GM04503 (cell line): ENCODE results near the gene PLEKHO2.

Experiments used
- DNase-seq: peaks from one replicate; pipeline ENCODE4 v3.0.0-alpha.2; 2012; ENCODE audit warnings: low read depth

Gene PLEKHO2

DNA sequence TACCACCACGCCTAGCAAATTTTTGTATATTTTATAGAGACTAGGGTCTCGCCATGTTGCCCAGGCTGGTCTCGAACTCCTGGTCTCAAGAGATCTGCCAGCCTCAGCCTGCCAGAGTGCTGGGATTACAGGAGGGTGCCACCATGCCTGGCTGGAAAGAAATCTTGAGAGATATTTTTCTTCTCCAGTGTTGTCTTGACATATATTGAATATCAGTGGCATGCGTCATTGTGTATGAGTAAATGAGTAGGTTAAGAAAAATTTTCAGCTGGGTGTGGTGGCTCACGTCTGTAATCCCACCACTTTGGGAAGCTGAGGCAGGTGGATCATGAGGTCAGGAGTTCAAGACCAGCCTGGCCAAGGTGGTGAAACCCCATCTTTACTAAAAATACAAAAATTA, 12.7 kb upstream of the PLEKHO2 start:
- no peak for DNase-seq

DNA sequence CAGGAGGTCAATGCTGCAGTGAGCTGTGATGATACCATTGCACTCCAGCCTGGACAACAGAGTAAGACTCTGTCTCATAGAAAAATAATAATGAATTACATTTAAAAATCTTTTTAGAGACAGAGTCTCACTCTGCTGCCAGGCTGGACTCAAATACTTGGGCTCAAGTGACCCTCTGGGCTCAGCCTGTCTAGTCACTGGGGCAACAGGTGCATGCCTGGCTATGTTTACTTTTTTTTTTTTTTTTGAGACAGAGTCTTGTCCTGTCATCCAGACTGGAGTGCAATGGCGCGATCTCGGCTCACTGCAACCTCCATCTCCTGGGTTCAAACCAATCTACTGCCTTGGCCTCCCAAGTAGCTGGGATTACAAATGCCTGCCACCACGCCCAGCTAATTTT, 8.0 kb upstream of the PLEKHO2 start:
- no peak for DNase-seq

DNA sequence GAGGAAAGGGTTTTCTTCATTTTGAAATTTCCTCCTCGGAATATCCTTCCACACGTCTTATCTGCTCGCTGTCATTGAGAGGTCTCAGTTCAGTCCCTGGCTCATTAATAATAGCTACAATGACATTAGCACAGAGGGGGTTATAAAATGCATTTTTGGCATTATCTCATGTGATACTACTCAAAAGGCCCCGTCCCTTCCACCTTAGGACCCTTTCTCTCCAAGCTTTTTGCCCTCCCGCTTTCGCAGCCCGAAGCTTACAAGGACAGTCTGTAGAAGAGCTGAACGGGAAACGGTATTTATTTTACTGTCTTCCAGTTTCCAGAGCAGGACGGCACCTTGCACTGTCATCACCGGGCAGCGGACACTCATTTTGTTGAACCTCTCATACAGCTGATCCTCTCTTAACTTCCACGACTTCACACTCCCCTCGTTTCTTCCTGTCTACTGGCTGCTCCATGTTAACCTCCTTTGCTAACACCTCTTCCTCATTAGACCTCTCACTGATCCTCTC, 5.6 kb upstream of the PLEKHO2 start:
- DNase-seq = no peak

DNA sequence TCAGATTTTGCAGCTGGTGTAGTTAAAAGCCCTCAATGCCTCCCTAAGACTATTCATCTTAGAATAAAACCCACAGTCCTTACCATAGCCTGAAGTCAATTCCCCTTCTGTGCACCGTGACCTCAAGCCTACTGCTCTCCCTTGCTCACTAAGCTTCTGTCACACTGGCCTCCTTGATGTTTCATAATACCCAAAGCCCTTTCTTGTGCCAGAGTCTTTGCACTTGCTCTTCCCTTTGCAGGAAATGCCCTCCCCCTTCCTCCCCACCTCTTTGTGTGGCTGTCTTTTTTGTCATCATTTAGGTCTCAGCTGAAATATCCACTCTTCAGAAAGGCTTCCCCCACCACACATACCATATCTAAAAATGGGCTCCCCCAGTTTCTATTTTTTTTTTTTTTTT, 4.2 kb upstream of the PLEKHO2 start:
- no peak for DNase-seq

DNA sequence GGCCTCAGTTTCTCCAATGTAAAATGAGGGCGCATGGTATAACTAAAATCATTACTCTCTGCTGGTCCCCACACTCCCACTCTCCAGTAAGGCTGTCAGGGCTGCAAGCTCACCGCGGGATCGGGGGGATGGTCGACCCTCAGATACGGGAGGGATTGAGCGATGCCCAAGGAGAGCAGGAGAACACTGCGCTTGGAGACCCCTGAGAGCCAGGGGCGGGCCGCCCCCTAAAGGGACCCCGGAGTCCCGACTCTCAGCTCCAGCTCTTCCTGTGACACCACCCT, 713 bp upstream of the PLEKHO2 start:
- no peak for DNase-seq

DNA sequence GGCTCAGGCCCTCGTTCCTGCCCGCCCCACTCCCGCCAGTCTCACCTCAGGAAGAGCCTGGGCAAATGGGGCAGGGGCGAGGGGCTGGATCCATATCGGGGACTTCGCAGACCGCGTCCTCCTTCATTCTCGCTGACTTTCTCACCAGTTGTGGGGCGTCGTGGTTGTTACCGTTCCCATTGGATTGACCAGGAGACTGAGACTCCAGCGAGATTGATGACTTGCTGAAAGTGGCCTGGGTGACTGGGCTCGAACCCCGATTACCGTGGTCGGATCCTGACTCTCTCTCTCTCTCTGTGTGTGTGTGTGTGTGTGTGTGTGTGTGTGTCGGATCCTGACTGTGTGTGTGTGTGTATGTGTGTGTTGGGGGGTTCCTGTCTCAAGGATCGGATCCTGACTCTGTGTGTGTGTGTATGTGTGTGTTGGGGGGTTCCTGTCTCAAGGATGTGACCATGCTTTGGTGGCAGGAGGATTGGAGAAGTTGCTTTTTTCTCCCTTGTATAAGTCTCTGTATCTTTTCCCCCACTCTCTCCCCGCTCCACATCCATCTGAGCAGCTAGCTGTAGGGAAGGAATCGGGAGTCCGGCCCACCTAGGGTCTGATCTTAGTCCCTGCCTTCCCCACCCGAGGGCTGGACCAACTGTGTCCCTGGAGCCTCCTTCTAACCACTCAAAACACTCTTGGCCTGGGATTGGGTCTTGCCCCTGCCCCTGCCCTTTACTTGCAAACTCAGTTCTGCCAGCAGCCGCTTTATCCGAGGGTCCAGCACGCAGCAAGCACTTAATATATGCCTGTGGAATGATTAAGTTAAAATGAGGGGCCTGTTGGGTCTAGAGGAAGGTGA, 603 bp downstream of the PLEKHO2 start:
- DNase-seq = no peak

DNA sequence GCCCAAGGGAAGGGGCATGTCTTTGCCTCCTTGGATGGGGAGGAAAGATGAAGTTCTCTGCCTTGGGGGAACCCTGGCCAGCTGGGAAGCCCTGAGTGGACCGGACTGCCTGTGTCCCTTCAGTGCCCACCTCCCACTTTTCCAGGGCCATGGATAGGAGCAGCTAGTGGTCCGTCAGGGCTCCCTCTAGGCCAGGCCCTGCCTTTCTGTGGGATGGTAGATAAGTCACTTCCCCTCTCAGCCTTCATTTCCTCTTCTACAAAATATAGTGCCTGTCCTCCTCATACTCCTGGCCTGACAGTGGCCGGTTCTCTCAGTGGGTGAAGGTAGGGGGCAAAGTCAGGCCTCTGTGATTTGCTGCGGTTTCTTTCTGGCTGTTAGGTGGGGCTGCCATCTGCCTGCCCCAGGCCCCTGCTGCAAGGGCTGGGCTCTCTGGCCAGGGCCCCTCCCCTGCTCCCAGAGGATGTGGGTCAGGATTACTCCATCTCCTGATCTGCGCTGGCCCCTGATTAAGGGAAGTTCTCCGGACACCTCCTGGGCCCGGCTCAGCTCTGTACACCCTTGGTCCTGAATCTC, 1.4 kb downstream of the PLEKHO2 start:
- no peak for DNase-seq

DNA sequence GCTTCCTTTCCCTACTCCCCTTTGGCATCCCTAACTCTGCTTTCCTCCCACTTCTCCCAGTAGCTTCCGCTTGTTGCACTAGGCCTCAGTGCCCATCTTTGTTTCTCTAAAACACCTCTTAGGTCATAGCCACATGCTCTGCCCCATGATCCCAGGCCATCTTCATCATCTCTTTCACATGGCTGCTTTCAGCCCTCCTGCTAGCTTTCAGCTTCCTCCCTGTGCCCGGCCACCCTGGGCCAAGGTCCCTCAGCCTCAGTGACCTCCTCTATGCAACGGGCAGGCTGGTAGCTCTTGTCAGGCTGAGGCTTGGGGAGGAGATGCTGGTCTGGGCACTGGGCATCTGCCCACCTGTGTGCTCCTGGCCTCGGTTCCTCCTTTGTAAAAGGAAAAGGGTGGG, 2.3 kb downstream of the PLEKHO2 start:
- DNase-seq = no peak

DNA sequence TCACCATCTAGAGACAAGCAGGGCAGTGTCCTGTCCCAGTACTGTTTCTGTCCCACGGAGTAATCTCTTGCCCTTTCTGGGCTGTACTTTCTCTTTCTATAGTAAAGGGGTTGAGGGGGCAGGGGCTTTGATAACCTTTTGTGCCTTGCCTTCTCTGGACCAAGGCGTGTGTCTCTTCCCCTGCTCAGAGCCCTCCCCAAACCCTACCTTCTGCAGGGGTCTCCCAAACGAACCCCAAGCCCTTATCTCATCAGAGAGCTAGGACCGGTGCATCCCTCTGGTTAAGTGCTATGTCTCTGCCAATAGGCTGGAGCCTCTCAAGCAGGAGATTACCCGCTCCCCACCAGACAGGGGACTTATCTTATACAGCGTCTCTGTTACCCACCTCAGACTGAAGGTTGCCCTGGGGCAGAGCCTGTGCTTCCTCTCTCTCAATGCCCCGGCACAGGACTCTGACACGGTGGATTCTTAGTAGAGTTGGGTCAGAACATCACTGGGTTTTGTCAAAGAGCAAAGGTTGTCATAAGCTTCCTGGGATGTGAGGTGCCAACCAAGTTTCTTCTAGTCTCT, 2.9 kb downstream of the PLEKHO2 start:
- DNase-seq = no peak

DNA sequence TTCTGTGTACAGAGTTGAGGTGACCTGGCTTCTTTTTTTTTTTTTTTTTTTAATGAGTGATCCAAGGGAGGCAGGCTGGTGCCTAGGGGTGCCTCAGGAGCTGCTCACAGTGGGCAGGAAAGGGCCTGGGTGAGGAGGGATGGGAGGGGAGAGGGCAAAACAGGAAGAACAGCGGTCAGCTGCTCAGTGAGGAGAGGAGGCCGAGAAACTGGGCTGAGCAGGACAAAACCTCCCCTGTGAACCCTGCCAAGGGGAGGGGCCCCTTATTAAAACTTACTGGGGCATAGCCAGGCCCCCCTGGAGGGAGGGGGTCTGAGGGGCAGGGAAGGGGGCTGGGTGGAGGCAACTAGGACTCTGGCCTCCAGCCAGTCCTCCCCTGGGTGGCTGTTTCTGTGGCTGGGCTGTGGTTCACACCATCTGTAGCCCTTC, 3.5 kb downstream of the PLEKHO2 start:
- DNase-seq = no peak

DNA sequence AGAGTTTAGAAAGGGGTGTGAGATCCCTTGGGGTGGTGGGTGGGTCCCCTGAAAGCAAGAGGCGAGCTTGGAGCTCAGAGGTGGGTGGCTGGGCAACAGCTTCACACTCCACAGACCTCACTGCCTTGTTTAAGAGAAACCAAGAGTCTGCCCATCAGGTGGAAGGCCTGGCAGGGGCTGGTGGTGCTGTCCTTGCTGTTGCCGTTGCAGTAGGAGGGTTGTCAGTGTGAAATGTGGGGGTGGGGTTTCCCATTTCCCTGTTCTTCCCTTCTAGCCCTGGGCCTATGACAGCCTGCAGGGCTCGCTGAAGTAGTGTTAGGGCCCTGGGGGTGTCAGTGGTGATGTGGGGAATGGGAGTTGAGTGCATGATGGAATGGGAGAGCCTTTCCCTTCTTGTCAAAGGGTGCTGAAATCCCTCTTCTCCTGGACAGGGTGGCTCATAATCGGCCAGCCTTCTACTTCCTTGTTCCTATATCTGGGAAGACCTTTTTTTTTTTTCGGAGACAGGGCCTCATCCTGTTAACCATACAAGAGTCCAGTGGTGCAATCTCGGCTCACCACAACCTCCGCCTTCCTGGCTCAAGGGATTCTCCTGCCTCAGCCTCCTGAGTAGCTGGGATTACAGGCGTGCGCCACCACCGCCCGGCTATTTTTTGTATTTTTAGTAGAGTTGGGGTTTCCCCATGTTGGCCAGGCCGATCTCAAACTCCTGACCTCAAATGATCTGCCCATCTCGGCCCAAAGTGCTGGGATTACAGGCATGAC, 4.3 kb downstream of the PLEKHO2 start:
- DNase-seq = no peak

DNA sequence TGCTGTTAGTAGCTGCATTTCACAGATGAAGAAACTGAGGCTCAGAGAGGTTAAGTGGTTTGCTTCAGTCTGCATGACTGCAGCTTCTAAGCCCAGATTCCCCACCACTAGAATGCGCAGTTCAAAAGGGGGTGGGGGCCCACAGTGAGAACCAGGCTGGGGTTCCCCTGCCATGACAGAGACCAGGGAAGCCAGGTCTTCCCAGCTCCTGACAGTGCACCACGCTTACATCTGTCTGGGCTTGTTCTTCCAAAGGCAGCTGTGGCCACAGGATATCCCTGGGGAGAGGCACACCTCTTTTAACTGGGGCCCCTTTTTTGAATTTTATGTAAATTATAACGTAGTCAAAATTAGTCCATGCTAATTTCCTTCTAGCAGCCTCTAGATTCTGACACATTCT, 5.3 kb downstream of the PLEKHO2 start:
- no peak for DNase-seq

DNA sequence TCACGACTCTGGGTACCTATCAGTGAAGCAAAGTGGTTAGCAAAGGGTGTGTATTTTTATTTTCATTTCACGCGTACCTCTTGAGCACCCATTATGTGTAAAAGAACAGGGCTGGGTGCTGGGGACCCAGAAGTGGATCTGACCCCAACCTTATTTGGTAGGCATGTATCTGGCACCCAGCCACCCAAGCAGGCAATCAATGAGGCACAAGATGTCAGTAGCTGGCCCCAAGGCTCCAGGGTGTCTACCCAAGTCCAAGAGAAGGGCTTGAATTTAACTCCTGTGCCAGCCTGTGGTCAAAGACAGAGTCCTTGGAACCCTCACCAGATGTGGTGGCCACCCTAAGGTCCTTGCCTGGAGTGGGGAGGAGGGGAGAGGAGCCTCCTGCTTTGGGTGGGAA, 5.7 kb downstream of the PLEKHO2 start:
- no peak for DNase-seq

DNA sequence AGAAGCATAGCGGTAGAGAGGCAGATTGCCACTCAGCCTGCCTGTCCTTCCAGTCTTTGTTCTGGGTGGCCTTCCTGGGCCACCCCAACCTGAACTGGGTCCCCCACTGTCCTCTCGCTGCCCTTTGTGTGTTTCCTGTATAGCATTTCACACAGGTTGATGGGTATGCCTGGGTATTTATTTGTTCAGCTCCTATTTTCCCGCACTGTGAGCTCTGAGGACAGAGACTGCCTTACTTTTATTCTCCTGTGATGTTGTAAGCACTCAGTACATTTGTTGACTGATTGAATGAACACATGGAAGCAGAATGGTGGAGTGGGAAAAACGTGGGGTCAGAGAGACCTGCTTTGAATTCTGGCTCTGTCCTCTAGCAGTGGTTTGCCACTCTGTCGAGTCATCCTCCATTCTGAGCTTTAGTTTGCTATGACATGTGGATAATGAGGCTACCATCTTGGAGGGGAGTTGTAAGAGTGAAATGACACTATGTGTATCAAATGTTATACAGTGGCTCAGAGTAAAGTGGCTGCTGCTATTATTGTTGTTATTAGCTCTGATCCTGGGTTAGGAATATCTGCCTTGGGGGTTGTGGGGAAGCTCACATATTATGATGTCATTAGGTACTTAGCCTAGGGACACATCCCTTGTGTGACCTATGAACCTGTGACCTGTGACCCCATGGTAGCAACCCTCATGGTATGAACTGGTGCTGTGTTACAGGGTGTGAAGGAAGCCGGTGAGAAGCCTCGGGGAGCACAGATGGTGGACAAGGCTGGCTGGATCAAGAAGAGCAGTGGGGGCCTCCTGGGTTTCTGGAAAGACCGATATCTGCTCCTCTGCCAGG, 6.4 kb downstream of the PLEKHO2 start:
- no peak for DNase-seq

DNA sequence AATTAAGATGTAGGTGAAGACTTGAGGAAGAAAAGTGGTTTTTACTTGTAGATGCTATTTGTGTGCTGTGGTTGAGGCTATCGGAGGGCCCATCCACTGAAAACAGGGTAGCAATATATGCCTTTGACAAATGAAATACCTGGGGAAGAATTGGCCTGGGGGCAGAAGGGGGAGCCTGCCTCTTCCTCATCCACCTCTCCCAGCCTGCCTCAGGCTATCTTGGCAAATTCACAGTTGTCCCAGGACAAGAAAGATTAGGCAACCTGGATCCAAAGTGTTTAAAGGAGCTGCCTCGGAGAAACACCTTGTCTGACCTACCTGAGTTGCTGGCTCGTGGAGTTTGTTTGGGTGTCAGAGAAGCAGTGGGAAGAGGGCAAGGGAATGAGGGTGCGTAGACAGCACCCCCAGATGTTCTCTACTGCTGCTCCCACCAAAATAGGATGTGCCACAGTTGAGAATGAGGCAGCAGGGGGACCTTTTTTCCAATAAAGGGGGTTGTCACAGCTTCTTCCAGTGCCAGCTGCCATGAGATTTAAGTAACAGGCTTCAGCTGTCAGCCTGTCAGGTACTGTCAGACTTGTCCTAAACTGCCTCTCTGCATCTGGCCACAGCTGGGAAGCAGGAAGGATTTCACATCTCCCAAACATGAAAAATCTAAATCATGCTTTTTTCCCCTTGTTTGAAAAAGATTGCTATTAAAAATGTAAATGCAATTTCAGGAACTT, 9.2 kb downstream of the PLEKHO2 start:
- no peak for DNase-seq

DNA sequence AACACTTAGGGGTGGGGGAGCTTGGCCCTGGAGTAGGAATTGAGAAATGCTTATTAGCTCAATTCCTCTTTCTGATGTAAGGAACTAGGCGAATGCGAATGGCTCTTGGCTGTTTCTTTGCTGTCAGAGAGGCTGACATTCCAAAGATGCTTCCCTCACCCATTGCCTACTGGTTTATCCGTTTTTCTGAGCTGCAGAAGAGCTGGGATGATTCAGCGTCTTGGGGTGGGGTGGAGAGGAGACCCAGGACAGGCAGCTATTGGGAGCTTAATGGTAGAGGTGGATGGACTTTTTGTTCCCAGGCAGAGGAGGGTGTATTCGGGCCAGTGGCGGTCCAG, 9.8 kb downstream of the PLEKHO2 start:
- peak; percentile 90 for DNase-seq

DNA sequence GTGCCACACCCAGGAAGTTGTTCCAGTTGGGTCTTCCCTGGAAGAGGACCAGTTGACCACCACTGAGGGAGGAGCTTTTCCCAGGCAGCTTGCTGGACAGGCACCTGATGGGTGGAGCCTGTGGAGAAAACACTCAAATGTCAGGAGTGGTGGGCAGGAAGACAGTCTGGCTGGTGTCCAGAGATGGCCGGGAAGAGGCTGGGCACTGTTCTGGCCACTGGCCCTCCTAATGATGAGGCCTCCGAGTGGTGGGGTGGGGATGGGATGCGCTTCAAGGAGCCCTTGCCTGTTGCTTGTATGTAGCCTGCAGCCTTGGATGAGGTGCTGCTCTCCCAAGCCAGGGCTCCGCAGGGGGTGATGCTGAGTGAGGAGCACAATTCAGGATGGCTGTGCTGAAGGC, 12.3 kb downstream of the PLEKHO2 start:
- no peak for DNase-seq

DNA sequence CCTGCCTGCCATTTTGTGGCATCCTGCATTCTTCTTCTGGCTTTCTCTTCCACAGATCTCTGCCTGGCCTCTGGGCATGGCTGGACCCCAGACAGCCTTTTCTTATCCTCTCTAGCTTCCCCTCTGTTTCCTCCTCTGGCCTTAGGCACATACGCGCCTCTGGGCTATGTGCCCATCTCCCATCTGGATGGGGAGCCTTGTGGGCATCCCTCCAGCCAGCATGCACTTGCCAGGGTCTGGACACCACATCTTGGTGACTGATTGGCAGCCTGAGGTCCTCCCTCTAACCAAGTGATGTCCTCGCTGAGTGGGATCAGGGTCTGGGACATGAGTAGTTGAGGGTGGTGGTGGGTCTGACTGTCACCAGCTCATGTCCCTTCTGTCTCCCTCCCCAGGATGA, 12.8 kb downstream of the PLEKHO2 start:
- no peak for DNase-seq

DNA sequence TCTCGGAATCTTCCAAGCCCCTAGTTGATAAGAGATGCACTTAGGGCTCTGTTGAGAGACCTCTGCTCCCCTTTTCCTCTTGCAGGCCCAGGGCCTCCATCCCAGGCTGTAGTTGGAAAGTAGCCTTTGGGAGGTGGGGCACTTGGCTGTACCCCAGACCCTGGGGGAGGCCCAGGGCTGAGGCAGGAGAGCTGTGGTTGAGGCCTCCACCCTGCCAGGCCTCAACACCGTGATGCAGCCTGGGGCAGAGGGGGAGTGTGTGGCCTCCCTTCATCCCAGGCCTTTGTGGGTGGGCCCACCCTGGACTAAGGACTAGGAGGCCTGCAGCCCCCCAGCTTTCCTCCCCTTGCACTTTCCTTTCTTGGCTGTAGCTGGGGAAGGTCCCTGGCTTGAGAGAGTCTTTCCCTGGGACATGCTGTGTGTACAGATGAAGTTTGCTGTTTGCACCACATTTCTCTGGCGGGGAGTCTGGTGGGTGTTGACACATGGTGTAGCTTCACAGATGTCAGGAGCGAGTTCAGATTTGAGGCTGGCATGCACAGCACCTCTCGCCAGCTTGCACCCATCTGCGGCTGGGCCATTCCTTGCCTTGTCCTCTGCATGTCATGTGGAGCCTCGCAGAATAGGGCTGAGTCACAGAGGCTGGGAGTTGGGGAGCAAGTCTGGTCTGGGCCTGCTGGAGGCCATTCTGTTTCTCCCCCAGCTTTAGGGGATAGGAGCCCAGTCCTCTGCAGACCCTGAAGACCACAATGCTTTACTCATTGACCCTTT, 13.7 kb downstream of the PLEKHO2 start:
- DNase-seq = no peak

DNA sequence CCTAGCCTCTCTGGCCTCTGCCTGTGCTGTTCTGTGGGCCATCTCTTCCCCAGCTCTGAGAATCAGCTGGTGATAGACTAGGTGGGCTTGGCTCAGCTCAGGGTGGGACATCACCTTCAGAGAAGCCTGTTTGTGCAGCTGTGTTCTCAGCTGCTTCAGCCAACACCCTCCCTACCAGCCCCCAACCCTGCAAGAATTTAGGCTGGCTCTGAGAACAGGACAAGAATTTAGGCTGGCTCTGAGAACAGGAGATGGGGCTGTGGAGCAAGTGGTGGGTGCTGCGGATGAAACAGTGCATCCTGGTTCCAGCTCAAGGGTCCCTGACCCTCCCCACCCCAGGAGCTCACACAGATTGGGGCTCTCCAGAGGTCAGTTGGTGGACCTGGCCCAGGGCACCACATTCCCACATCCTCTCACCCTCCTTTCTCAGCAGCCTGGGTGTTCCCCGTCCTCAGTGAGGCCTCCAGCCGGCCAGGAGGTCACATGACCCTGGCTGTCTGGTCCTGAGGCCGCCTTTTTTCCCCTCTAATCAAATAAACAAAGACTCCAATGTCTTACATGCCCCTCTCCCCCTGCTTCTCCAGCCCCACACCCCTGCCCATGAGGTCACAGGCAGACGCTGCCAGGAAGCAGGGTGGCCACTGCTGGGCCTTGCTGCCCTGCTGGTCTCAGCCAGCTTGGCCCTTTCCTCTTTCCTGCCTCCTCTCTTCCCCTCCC, 14.9 kb downstream of the PLEKHO2 start:
- DNase-seq = no peak
